HAP-1 (cell line): ENCODE results near the gene ZNF836.
A peak's percentile ranks its signal among the peaks of the same experiment; 100 is the strongest.
"Not testable (repeated sequence)": the region's sequence is repeated elsewhere in the genome, so short reads cannot be mapped to it uniquely, and the experiment has no call there.

Experiments used
- DNase-seq, 2 experiments: peaks; one replicate each; pipeline ENCODE4 v3.0.0-alpha.2; 2016 to 2020; ENCODE audit warnings: low spot score in 2 of 2
- H3K27me3 ChIP-seq: fragments of 250-450 bp; sonication (Bioruptor Pico); 2 replicates; pipeline ENCODE4 v1.5.1; 2020; ENCODE audit warnings: low read depth, mild to moderate bottlenecking, moderate library complexity
- H3K36me3 ChIP-seq: fragments of 250-450 bp; sonication (Bioruptor Pico); replicated peaks from 2 replicates; pipeline ENCODE4 v1.5.1; 2020; ENCODE audit warnings: mild to moderate bottlenecking
- H3K4me1 ChIP-seq: fragments of 250-450 bp; sonication (Bioruptor Pico); 2 replicates; pipeline ENCODE4 v1.5.1; 2020; ENCODE audit warnings: mild to moderate bottlenecking
- H3K4me3 ChIP-seq: fragments of 250-450 bp; sonication (Bioruptor Pico); 2 replicates; pipeline ENCODE4 v1.5.1; 2020; ENCODE audit warnings: mild to moderate bottlenecking, moderate library complexity
- H3K9me3 ChIP-seq: fragments of 250-450 bp; sonication (Bioruptor Pico); 2 replicates; pipeline ENCODE4 v1.5.1; 2020; ENCODE audit warnings: mild to moderate bottlenecking, moderate library complexity
- in situ Hi-C: fragments of 300-500 bp; cut with MboI; formaldehyde crosslinking; loops from 3 replicates; pipeline ENCODE4 v1.14.3; 2020; ENCODE audit warnings: low sequenced_read_pairs, inconsistent platforms, mixed read lengths

ZNF836 gene

GRCh38 chr19:52171321-52172169 is at the start of gene ZNF836:
Gene ZNF836, minus strand, starts transcription at chr19:52171621. Its CDS starts 3,549 bp downstream, at chr19:52168072.
- Histone ChIP-seq H3K9me3 (0 out of 2 replicates have a peak, but pooled peaks cover 3% of the 10 kb centered on the region), H3K27me3 (no peaks in the 10 kb centered on the region), H3K4me3 (peak within 1 kb of the TSS; percentile 65), H3K36me3 (peaks cover 9% of the 10 kb centered on the region), H3K4me1 (peaks cover 5% of the 10 kb centered on the region)
- in situ Hi-C loops, result no loop called here
- peak; percentile 79 to 95 for DNase-seq

GRCh38 chr19:52221031-52221430 is 49.6 kb upstream of the ZNF836 start:
- no peak for DNase-seq
- Histone ChIP-seq H3K4me1 (no peaks in the 10 kb centered on the region), H3K4me3 (no peak overlapping the region), H3K36me3 (peaks cover 97% of the 10 kb centered on the region), H3K9me3 (no peaks in the 10 kb centered on the region), H3K27me3 (no peaks in the 10 kb centered on the region)
- in situ Hi-C loops, result no loop called here

- no peaks in the 10 kb centered on the region for H3K9me3 ChIP-seq
- H3K36me3 ChIP-seq, result peaks cover 99% of the 10 kb centered on the region
- DNase-seq, result no peak
- H3K4me1 ChIP-seq, result no peaks in the 10 kb centered on the region
- H3K27me3 ChIP-seq, result no peaks in the 10 kb centered on the region
- no peak overlapping the region for H3K4me3 ChIP-seq
- in situ Hi-C loops, result no loop called here
Measured at GRCh38 chr19:52219611-52220010, 48.2 kb upstream of the ZNF836 start.

GRCh38 chr19:52217576-52217975 is 46.2 kb upstream of the ZNF836 start:
- in situ Hi-C loops, result no loop called here
- peaks cover 96% of the 10 kb centered on the region for H3K36me3 ChIP-seq
- no peaks in the 10 kb centered on the region for H3K27me3 ChIP-seq
- no peak for DNase-seq
- no peaks in the 10 kb centered on the region for H3K9me3 ChIP-seq
- H3K4me3 ChIP-seq, result no peak overlapping the region
- H3K4me1 ChIP-seq, result no peaks in the 10 kb centered on the region

GRCh38 chr19:52216401-52216800 is 45.0 kb upstream of the ZNF836 start:
- Histone ChIP-seq H3K36me3 (peaks cover 96% of the 10 kb centered on the region), H3K4me3 (no peak overlapping the region), H3K9me3 (no peaks in the 10 kb centered on the region), H3K27me3 (no peaks in the 10 kb centered on the region), H3K4me1 (no peaks in the 10 kb centered on the region)
- in situ Hi-C loops, result no loop called here
- no peak for DNase-seq

GRCh38 chr19:52214241-52214640 is 42.8 kb upstream of the ZNF836 start:
- no peak for DNase-seq
- Histone ChIP-seq H3K27me3 (no peaks in the 10 kb centered on the region), H3K9me3 (no peaks in the 10 kb centered on the region), H3K4me1 (no peaks in the 10 kb centered on the region), H3K36me3 (peaks cover 88% of the 10 kb centered on the region), H3K4me3 (no peak overlapping the region)
- in situ Hi-C loops, result no loop called here

GRCh38 chr19:52212572-52213255 is 41.3 kb upstream of the ZNF836 start:
- H3K4me1 ChIP-seq, result no peaks in the 10 kb centered on the region
- peaks cover 88% of the 10 kb centered on the region for H3K36me3 ChIP-seq
- H3K4me3 ChIP-seq, result no peak overlapping the region
- no peaks in the 10 kb centered on the region for H3K27me3 ChIP-seq
- no peak for DNase-seq
- no peaks in the 10 kb centered on the region for H3K9me3 ChIP-seq
- in situ Hi-C loops, result no loop called here

GRCh38 chr19:52211926-52212571 is 40.6 kb upstream of the ZNF836 start:
- Histone ChIP-seq H3K4me3 (no peak overlapping the region), H3K9me3 (no peaks in the 10 kb centered on the region), H3K4me1 (no peaks in the 10 kb centered on the region), H3K27me3 (no peaks in the 10 kb centered on the region), H3K36me3 (peaks cover 88% of the 10 kb centered on the region)
- DNase-seq, result no peak
- in situ Hi-C loops, result no loop called here

- Histone ChIP-seq H3K27me3 (no peaks in the 10 kb centered on the region), H3K36me3 (peaks cover 88% of the 10 kb centered on the region), H3K9me3 (no peaks in the 10 kb centered on the region), H3K4me3 (no peak overlapping the region), H3K4me1 (no peaks in the 10 kb centered on the region)
- no peak for DNase-seq
- in situ Hi-C loops, result no loop called here
Measured at GRCh38 chr19:52211203-52211602, 39.8 kb upstream of the ZNF836 start.

GRCh38 chr19:52206481-52206880 is 35.1 kb upstream of the ZNF836 start:
- no peaks in the 10 kb centered on the region for H3K9me3 ChIP-seq
- no peak for DNase-seq
- no peak overlapping the region for H3K4me3 ChIP-seq
- no peaks in the 10 kb centered on the region for H3K4me1 ChIP-seq
- peaks cover 92% of the 10 kb centered on the region for H3K36me3 ChIP-seq
- in situ Hi-C loops, result no loop called here
- H3K27me3 ChIP-seq, result no peaks in the 10 kb centered on the region

- H3K27me3 ChIP-seq, DNase-seq, in situ Hi-C loops, H3K4me3 ChIP-seq, H3K4me1 ChIP-seq, H3K9me3 ChIP-seq: not testable (repeated sequence)
- H3K36me3 ChIP-seq, result peaks cover 86% of the 10 kb centered on the region
Measured at GRCh38 chr19:52200755-52201391, 29.5 kb upstream of the ZNF836 start.

- in situ Hi-C loops, result no loop called here
- Histone ChIP-seq H3K9me3 (no peaks in the 10 kb centered on the region), H3K36me3 (peaks cover 86% of the 10 kb centered on the region), H3K4me1 (no peaks in the 10 kb centered on the region), H3K27me3 (no peaks in the 10 kb centered on the region), H3K4me3 (no peak overlapping the region)
- DNase-seq, result no peak
Measured at GRCh38 chr19:52200044-52200443, 28.6 kb upstream of the ZNF836 start.

- Histone ChIP-seq H3K9me3 (no peaks in the 10 kb centered on the region), H3K27me3 (no peaks in the 10 kb centered on the region), H3K4me1 (no peaks in the 10 kb centered on the region), H3K36me3 (peaks cover 78% of the 10 kb centered on the region), H3K4me3 (no peak overlapping the region)
- in situ Hi-C loops, result no loop called here
- DNase-seq, result no peak
Measured at GRCh38 chr19:52198678-52199077, 27.3 kb upstream of the ZNF836 start.
